ENCODE measurements around the gene SUMO4.

The SUMO4 gene

GRCh38 chr6:149392093-149392492 is 8.0 kb upstream of the SUMO4 start:
- DNase-seq = no peak

GRCh38 chr6:149392535-149392934 is 7.5 kb upstream of the SUMO4 start:
- DNase-seq = no peak

DNA sequence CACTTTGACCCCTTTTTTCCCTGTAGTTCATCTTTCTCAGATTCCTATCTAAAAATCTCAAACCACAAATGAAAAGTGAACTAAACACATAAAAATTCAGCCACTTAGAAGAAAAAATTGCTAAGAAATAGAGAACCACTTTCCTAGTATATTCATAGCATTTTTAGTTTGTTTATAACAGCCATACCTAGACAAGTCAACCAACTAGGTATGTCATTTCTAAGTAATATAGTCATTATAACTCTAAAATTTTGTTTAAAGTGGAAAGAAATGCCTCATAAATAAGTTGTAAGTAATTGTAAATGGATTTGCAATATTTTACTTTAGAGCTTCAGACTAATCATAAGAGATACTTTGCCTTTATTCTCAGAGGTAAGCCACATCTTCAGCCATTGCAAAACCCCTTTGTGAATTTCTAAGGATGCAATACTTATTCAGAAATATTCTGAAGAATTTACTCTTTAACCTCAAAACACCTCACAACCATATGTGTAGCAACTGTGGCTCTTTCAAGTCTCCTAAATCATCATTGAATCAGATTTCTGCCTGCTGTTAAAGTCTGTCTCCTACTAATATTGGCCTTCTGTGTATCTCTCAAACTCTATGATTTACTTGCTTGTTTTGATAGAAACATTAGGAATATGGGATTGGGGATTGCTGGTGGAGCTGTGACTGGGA is 6.9 kb upstream of the SUMO4 start:
- DNase-seq = no peak

GRCh38 chr6:149395185-149395584 is 4.9 kb upstream of the SUMO4 start:
- DNase-seq = no peak

DNA sequence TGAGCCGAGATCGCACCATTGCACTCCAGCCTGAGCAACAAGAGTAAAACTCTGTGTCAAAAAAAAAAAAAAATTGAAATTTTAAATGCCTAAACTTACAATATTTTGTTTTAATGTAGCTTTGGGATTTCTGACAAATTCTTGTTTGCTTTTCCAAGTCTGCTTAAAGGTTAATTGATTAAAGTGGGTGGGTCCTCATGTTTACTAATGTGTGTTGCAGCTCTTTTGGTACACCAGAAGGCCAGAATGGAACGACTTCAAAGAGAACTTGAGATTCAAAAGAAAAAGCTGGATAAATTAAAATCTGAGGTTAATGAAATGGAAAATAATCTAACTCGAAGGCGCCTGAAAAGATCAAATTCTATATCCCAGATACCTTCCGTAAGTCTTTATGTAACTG is 2.7 kb upstream of the SUMO4 start:
- DNase-seq = no peak

DNA sequence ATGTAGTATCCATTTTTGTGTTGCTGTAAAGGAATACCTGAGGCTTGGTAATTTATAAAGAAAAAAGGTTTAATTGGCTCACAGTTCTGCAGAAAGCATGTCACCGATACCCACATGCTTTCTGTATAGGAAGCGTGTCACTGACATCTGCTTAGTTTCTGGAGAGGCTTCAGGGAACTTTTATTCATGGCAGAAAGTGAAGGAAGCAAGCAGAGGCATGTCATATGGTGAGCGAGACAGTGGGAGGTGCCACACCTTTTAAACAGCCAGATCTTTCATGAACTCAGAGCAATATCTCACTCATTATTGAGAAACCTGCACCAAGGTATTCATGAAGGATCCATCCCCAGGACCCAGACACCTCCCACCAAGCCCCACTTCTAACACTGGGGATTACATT is 3.5 kb downstream of the SUMO4 start:
- DNase-seq = no peak

GRCh38 chr6:149405823-149406765 is 6.0 kb downstream of the SUMO4 start:
- DNase-seq = no peak

GRCh38 chr6:149409617-149410016 is 9.6 kb downstream of the SUMO4 start:
- DNase-seq = no peak

GRCh38 chr6:149410557-149410956 is 10.5 kb downstream of the SUMO4 start:
- DNase-seq = no peak

DNA sequence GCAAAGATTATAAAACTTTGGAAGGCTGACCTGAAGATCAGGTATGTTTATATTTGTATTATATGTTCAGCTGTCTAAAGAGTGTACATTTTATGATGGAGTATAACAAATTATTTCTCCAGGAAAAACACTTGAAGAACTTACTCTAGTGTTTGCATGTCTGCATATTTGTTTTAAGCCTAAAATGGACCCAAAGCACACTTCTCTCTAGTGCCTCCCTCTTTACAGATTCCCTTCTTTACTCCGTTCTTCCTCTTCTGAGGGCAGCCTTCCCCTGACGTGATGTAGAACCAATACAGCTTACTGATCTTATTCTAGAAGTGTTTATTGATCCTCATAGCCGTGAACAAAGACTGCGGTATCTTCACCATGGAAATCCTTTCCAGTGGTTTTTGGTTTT is 13.9 kb downstream of the SUMO4 start:
- DNase-seq = no peak

DNA sequence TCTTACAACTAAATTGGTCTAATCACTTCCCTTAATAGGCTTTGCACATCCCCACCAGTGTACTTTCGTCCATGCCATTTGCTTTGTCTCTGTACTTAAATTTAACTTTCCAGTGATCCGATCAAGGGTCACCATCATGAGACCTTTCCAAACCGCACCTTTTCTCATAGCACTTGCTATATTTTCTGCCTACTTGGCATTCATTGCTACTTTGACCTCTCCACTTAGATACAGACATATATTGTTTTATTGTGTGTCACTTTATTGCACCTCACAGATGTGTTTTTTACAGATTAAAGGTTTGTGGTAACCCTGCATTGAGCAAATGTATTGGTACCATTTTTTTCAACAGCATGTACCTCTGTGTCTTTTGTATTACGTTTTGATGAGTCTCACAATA is 14.8 kb downstream of the SUMO4 start:
- no peak for DNase-seq

GRCh38 chr6:149419696-149420404 is 19.8 kb downstream of the SUMO4 start:
- DNase-seq = no peak

- no peak for DNase-seq
Observed at GRCh38 chr6:149421132-149421531, 21.1 kb downstream of the SUMO4 start.

DNA sequence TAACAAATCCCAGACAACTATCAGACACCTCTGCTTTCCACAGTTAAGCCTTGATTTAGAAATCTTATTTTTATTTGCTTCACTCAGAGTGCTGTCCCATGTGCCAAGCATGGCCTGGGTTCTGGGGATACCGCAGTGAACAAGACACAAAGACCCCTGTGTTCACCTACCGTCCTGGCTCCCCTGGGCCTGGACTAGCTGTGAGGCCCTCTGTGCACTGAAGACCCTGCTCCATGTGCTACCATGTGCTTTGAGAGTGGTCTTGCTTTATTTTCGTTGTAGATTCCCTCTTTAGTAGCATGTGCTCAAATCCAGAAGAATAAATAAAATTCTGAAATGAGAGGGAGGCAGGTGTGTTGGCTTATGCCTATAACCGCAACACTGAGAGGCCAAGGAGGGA is 22.5 kb downstream of the SUMO4 start:
- DNase-seq = no peak

GRCh38 chr6:149423964-149424440 is 23.9 kb downstream of the SUMO4 start:
- no peak for DNase-seq

- no peak for DNase-seq
Observed at GRCh38 chr6:149425224-149425623, 25.2 kb downstream of the SUMO4 start.

- DNase-seq = no peak
Observed at GRCh38 chr6:149425754-149426153, 25.7 kb downstream of the SUMO4 start.

DNA sequence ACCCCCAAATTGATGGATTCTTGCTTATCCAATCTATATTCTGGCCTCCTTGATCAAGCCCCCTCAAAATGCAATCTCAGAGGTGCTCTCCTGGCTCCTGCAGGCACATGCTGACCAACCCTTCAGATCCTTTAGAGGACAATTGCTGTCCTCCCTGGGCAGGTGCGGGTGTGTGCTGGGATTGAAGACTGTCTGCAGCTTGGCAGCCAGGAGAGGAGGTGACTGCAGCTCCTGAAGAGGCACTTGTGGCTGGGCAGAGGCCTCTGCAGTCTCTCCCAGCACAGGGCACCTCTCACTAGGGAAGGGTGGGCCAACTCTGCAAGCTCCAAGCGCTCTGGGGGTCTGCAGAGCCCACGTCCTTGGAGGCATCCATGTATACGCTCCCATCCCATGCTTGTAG is 28.5 kb downstream of the SUMO4 start:
- DNase-seq = no peak

- DNase-seq = no peak
Observed at GRCh38 chr6:149429427-149430360, 29.6 kb downstream of the SUMO4 start.

- DNase-seq = peak; percentile 90
Observed at GRCh38 chr6:149431905-149432775, 32.1 kb downstream of the SUMO4 start.

DNA sequence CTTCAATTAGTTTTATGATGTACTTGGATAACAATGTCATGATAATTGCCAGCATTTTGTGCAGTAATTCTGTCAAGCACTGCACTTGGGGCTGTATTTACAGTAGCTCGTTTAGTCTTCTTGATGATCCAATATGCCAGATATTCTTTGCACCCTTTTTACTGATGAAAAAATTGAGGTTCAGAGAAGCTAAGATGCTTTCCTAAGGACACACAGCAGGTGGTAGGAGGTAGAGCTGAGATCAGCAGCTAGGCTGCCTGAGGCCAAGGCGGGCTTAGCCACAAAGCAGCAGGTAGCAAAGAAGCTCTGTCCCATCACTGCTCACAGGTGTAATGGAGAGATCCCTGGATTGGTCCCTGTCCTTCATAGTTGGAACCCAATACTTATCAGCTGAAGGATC is 33.3 kb downstream of the SUMO4 start:
- DNase-seq = no peak

All from right hindlimb (tissue), 1 donor.